Muscle of leg (tissue), 11 donors: ENCODE data around the gene RPL27. TPM values are rescaled to one million over a fixed set of nuclear protein-coding genes. Genes with fewer than 3 reads are reported as not detected.

Experiments
- DNase-seq: peaks from one replicate; pipeline ENCODE4 v3.0.0; 2013
- H3K27ac ChIP-seq: one replicate; pipeline ENCODE4 v1.5.1; 2013; ENCODE audit warnings: mild to moderate bottlenecking, low read length, control low read depth
- H3K27me3 ChIP-seq: one replicate; pipeline ENCODE4 v1.6.1; 2013; ENCODE audit warnings: low read length; ENCODE audit not compliant: control insufficient read depth, insufficient read depth
- H3K36me3 ChIP-seq: one replicate; pipeline ENCODE4 v1.6.1; 2013; ENCODE audit warnings: low read length; ENCODE audit not compliant: control insufficient read depth, insufficient read depth
- H3K4me1 ChIP-seq: one replicate; pipeline ENCODE4 v1.6.1; 2013; ENCODE audit warnings: low read length; ENCODE audit not compliant: control insufficient read depth, insufficient read depth
- H3K4me3 ChIP-seq: one replicate; pipeline ENCODE4 v1.5.1; 2013; ENCODE audit warnings: low read length, control low read depth
- H3K9me3 ChIP-seq: replicated peaks from 2 replicates; pipeline ENCODE4 v1.6.1; 2013; ENCODE audit warnings: low read depth, low read length; ENCODE audit not compliant: control insufficient read depth
- WGBS: methylation state at CpG from one replicate; pipeline ENCODE4 v1.1.5; 2013; ENCODE audit warnings: missing lambda C conversion rate; ENCODE audit not compliant: insufficient coverage; 5-methylcytosine and 5-hydroxymethylcytosine counted together
- polyA plus RNA-seq, 8 donors: library from polyadenylated mRNA; unstranded; fragments of 120-200 nt; gene quantifications; one replicate each; pipeline versions ENCODE4 v1.2.1 to v1.2.3, GENCODE V29; 2013; ENCODE audit warnings: inconsistent platforms in 1 of 8, low replicate concordance in 1 of 8; ENCODE audit not compliant: insufficient read length in 8 of 8, insufficient read depth in 1 of 8
- total RNA-seq: library from RNA; stranded (reverse); fragments of 120-200 nt; gene quantifications from one replicate; pipeline ENCODE4 v1.2.4, GENCODE V29; 2013

RPL27 gene
- total and polyA plus RNA-seq, 9 donors: 2,184 to 3,028 (median 2,480) TPM

- Histone ChIP-seq H3K4me3 (peak within 1 kb of the TSS; percentile 83), H3K27me3 (no peaks in the 10 kb centered on the region), H3K4me1 (peaks cover 8% of the 10 kb centered on the region), H3K27ac (peak within 1 kb of the TSS; percentile 97), H3K9me3 (no peaks in the 10 kb centered on the region), H3K36me3 (peaks cover 27% of the 10 kb centered on the region)
- 30% methylated on average over 14 of the region's 18 CpGs for WGBS
- peak; percentile 92 for DNase-seq
These were observed 8.7 kb downstream of the RPL27 start, which contains the start of gene IFI35 for GRCh38 chr17:43006639-43007551. TSS of gene IFI35 (plus strand) at chr17:43006784. CDS start at chr17:43006948, 164 bp downstream.

GRCh38 chr17:43010667-43011308 is 12.6 kb downstream of the RPL27 start:
- no peak overlapping the region for H3K27ac ChIP-seq
- no peaks in the 10 kb centered on the region for H3K27me3 ChIP-seq
- peaks cover 36% of the 10 kb centered on the region for H3K36me3 ChIP-seq
- no peaks in the 10 kb centered on the region for H3K9me3 ChIP-seq
- peaks cover 22% of the 10 kb centered on the region for H3K4me1 ChIP-seq
- H3K4me3 ChIP-seq: no peak overlapping the region
- no peak for DNase-seq
- WGBS: 90% methylated on average over 2 of the region's 5 CpGs

GRCh38 chr17:43011728-43012472 is 13.7 kb downstream of the RPL27 start:
- WGBS: 72% methylated on average over 11 of the region's 15 CpGs
- Histone ChIP-seq H3K27ac (no peak overlapping the region), H3K27me3 (no peaks in the 10 kb centered on the region), H3K4me1 (peaks cover 24% of the 10 kb centered on the region), H3K4me3 (no peak overlapping the region), H3K9me3 (no peaks in the 10 kb centered on the region), H3K36me3 (peaks cover 46% of the 10 kb centered on the region)
- no peak for DNase-seq

GRCh38 chr17:43013296-43013695 is 15.1 kb downstream of the RPL27 start:
- Histone ChIP-seq H3K36me3 (peaks cover 58% of the 10 kb centered on the region), H3K4me1 (peaks cover 22% of the 10 kb centered on the region), H3K27ac (no peak overlapping the region), H3K9me3 (no peaks in the 10 kb centered on the region), H3K27me3 (no peaks in the 10 kb centered on the region), H3K4me3 (no peak overlapping the region)
- no peak for DNase-seq
- 78% methylated on average over 8 of the region's 8 CpGs for WGBS

GRCh38 chr17:43014020-43014648 is 15.9 kb downstream of the RPL27 start:
- H3K4me1 ChIP-seq: peaks cover 24% of the 10 kb centered on the region
- no peaks in the 10 kb centered on the region for H3K9me3 ChIP-seq
- no peak for DNase-seq
- H3K27me3 ChIP-seq: no peaks in the 10 kb centered on the region
- H3K4me3 ChIP-seq: no peak overlapping the region
- H3K27ac ChIP-seq: peak overlapping the region; percentile 72
- H3K36me3 ChIP-seq: peaks cover 58% of the 10 kb centered on the region
- 78% methylated on average over 8 of the region's 12 CpGs for WGBS

- Histone ChIP-seq H3K4me3 (no peak overlapping the region), H3K27ac (peak overlapping the region; percentile 72), H3K9me3 (no peaks in the 10 kb centered on the region), H3K36me3 (peaks cover 61% of the 10 kb centered on the region), H3K27me3 (no peaks in the 10 kb centered on the region), H3K4me1 (peaks cover 32% of the 10 kb centered on the region)
- WGBS: 50% methylated on average over 1 of the region's 8 CpGs
- DNase-seq: peak; percentile 35
These were observed 16.7 kb downstream of the RPL27 start for GRCh38 chr17:43014649-43015542.

GRCh38 chr17:43015579-43015978 is 17.4 kb downstream of the RPL27 start:
- peak overlapping the region; percentile 72 for H3K27ac ChIP-seq
- DNase-seq: no peak
- 44% methylated on average over 3 of the region's 9 CpGs for WGBS
- no peak overlapping the region for H3K4me3 ChIP-seq
- H3K9me3 ChIP-seq: no peaks in the 10 kb centered on the region
- no peaks in the 10 kb centered on the region for H3K27me3 ChIP-seq
- H3K4me1 ChIP-seq: peaks cover 38% of the 10 kb centered on the region
- peaks cover 64% of the 10 kb centered on the region for H3K36me3 ChIP-seq

- DNase-seq: no peak
- Histone ChIP-seq H3K4me3 (no peak overlapping the region), H3K27ac (no peak overlapping the region), H3K27me3 (no peaks in the 10 kb centered on the region), H3K36me3 (peaks cover 64% of the 10 kb centered on the region), H3K9me3 (no peaks in the 10 kb centered on the region), H3K4me1 (peaks cover 43% of the 10 kb centered on the region)
- WGBS: 88% methylated on average over 6 of the region's 7 CpGs
These were observed 18.0 kb downstream of the RPL27 start for GRCh38 chr17:43016216-43016615.
